ENCODE results near the gene TMEM62. TPM values are rescaled to one million over a fixed set of nuclear protein-coding genes. Genes with fewer than 3 reads are reported as not detected.

The TMEM62 gene
- total and polyA plus RNA-seq, 9 of the 15 experiments (the other 6 are each of a cell fraction or from before 2014, with no cell fraction given) = 4.4 to 16.6 (median 11.1) TPM

DNA sequence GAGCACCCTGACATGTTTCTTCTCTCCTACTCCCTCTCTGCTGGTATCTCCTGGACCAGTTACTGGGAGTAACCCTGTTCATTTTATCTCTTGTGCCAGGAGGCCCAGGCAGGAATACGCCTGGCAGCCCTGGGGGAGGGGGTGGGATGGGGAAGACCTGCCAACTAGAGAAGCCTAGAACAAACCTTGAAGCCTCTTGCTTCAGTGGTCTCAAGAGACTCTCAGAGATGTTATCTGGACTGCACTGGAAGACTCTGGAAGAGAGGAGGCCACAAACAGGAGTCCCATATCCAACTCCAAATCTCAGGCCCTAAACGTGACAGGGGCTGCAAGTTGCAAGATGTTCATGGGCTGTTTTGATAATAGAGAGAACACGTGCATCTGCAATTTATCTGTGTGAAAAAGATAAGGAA is 87.6 kb downstream of the TMEM62 start, which contains the start of gene EPB42 (continued):
- TF ChIP-seq, protein P1, sequence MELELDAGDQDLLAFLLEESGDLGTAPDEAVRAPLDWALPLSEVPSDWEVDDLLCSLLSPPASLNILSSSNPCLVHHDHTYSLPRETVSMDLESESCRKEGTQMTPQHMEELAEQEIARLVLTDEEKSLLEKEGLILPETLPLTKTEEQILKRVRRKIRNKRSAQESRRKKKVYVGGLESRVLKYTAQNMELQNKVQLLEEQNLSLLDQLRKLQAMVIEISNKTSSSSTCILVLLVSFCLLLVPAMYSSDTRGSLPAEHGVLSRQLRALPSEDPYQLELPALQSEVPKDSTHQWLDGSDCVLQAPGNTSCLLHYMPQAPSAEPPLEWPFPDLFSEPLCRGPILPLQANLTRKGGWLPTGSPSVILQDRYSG (tag; conservative IDR thresholded peaks at IDR 0.05; ENCODE audit: low read depth) = 0 out of 2 replicates have a peak, but pooled peaks have one; percentile 39
- no peak for TF ChIP-seq RBBP5 (IDR thresholded peaks at IDR 0.05; ENCODE audit: borderline replicate concordance, insufficient read depth, low read length, poor library complexity, severe bottlenecking)
- TF ChIP-seq TOE1 (IDR thresholded peaks at IDR 0.05; ENCODE audit: borderline replicate concordance) = no peak
- no peak for TF ChIP-seq TOE1 (CRISPR knock-in tag; IDR thresholded peaks at IDR 0.05; ENCODE audit: borderline replicate concordance, low read depth)
- TF ChIP-seq ELF2 (CRISPR knock-in tag; IDR thresholded peaks at IDR 0.05) = no peak
- no peak for TF ChIP-seq XRCC3 (IDR thresholded peaks at IDR 0.05)
- TF ChIP-seq EP300 (IDR thresholded peaks at IDR 0.05; ENCODE audit: low read length) = peak; percentile 63
- TF ChIP-seq HDAC3 (IDR thresholded peaks at IDR 0.05; ENCODE audit: borderline replicate concordance, partially characterized antibody) = peak; percentile 67
- TF ChIP-seq, protein P2, sequence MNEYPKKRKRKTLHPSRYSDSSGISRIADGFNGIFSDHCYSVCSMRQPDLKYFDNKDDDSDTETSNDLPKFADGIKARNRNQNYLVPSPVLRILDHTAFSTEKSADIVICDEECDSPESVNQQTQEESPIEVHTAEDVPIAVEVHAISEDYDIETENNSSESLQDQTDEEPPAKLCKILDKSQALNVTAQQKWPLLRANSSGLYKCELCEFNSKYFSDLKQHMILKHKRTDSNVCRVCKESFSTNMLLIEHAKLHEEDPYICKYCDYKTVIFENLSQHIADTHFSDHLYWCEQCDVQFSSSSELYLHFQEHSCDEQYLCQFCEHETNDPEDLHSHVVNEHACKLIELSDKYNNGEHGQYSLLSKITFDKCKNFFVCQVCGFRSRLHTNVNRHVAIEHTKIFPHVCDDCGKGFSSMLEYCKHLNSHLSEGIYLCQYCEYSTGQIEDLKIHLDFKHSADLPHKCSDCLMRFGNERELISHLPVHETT (CRISPR knock-in tag; conservative IDR thresholded peaks at IDR 0.05 in 1 of 2, IDR thresholded peaks at IDR 0.05 in 1 of 2) = peak in 1 of 2 experiments; percentile 28; a peak in 1 of 4 replicates
- no peak for TF ChIP-seq XRCC5 (IDR thresholded peaks at IDR 0.05; ENCODE audit: low read depth, low read length)
- TF ChIP-seq NR1H2 (CRISPR knock-in tag; IDR thresholded peaks at IDR 0.05) = no peak
- no peak for TF ChIP-seq MAFG (tag; conservative IDR thresholded peaks at IDR 0.05)
- no peak for TF ChIP-seq ADNP (tag; IDR thresholded peaks at IDR 0.05)
- TF ChIP-seq, protein P3, sequence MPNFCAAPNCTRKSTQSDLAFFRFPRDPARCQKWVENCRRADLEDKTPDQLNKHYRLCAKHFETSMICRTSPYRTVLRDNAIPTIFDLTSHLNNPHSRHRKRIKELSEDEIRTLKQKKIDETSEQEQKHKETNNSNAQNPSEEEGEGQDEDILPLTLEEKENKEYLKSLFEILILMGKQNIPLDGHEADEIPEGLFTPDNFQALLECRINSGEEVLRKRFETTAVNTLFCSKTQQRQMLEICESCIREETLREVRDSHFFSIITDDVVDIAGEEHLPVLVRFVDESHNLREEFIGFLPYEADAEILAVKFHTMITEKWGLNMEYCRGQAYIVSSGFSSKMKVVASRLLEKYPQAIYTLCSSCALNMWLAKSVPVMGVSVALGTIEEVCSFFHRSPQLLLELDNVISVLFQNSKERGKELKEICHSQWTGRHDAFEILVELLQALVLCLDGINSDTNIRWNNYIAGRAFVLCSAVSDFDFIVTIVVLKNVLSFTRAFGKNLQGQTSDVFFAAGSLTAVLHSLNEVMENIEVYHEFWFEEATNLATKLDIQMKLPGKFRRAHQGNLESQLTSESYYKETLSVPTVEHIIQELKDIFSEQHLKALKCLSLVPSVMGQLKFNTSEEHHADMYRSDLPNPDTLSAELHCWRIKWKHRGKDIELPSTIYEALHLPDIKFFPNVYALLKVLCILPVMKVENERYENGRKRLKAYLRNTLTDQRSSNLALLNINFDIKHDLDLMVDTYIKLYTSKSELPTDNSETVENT (CRISPR knock-in tag; IDR thresholded peaks at IDR 0.05) = no peak

All from K562 (cell line).